Liver (tissue), 9 donors: ENCODE measurements around the gene ALPK3. TPM values are rescaled to one million over a fixed set of nuclear protein-coding genes. Genes with fewer than 3 reads are reported as not detected.

Source experiments
- DNase-seq: peaks from one replicate; pipeline ENCODE4 v3.0.0-alpha.2; 2017; ENCODE audit warnings: low spot score
- H3K27ac ChIP-seq, 2 donors: one replicate each; pipeline ENCODE4 v1.7.0; 2013; ENCODE audit warnings: inconsistent platforms in 2 of 2, low read length in 2 of 2, control low read depth in 1 of 2, low read depth in 1 of 2, mild to moderate bottlenecking in 1 of 2
- H3K27me3 ChIP-seq, 4 donors: one replicate each; pipeline versions ENCODE4 v1.6.1 to v1.7.0; 2013; ENCODE audit warnings: low read length in 3 of 4, inconsistent platforms in 1 of 4, mild to moderate bottlenecking in 1 of 4, moderate library complexity in 1 of 4; ENCODE audit not compliant: control insufficient read depth in 4 of 4, insufficient read depth in 4 of 4
- H3K36me3 ChIP-seq, 4 donors: one replicate each; pipeline versions ENCODE4 v1.6.1 to v1.7.0; 2013; ENCODE audit warnings: low read length in 3 of 4, mild to moderate bottlenecking in 3 of 4, low read depth in 1 of 4, moderate library complexity in 1 of 4; ENCODE audit not compliant: control insufficient read depth in 4 of 4, insufficient read depth in 3 of 4
- H3K4me1 ChIP-seq, 4 donors: one replicate each; pipeline versions ENCODE4 v1.6.1 to v1.7.0; 2013; ENCODE audit warnings: low read length in 3 of 4, mild to moderate bottlenecking in 3 of 4, moderate library complexity in 1 of 4; ENCODE audit not compliant: control insufficient read depth in 4 of 4, insufficient read depth in 4 of 4
- H3K4me3 ChIP-seq, 3 donors: one replicate each; pipeline versions ENCODE4 v1.6.1 to v1.7.0; 2013; ENCODE audit warnings: low read length in 3 of 3, control low read depth in 1 of 3, low read depth in 1 of 3, mild to moderate bottlenecking in 1 of 3
- H3K9ac ChIP-seq, 2 donors: one replicate each; pipeline ENCODE4 v1.7.0; 2013; ENCODE audit warnings: low read length in 2 of 2, mild to moderate bottlenecking in 2 of 2, moderate library complexity in 2 of 2, control low read depth in 1 of 2, low read depth in 1 of 2
- H3K9me3 ChIP-seq, 4 donors: one replicate each; pipeline versions ENCODE4 v1.6.1 to v1.7.0; 2013; ENCODE audit warnings: low read length in 3 of 4; ENCODE audit not compliant: control insufficient read depth in 4 of 4
- EGR1 ChIP-seq, 2 donors: IDR thresholded peaks; 2 replicates each; pipeline ENCODE4 v1.6.1; 2016 to 2018; ENCODE audit warnings: antibody characterized with exemption in 2 of 2, low read depth in 2 of 2
- FOXA1 ChIP-seq: IDR thresholded peaks from 2 replicates; pipeline ENCODE4 v1.6.1; 2016; ENCODE audit warnings: antibody characterized with exemption
- FOXA2 ChIP-seq: IDR thresholded peaks from 2 replicates; pipeline ENCODE4 v1.6.1; 2016; ENCODE audit warnings: antibody characterized with exemption
- GABPA ChIP-seq, 2 donors: IDR thresholded peaks in 1 of 2; conservative IDR thresholded peaks in 1 of 2; 2 replicates each; pipeline ENCODE4 v1.6.1; 2016; ENCODE audit warnings: antibody characterized with exemption in 2 of 2, mild to moderate bottlenecking in 1 of 2, moderate library complexity in 1 of 2
- HNF4A ChIP-seq, 2 donors: conservative IDR thresholded peaks; 2 replicates each; pipeline ENCODE4 v1.6.1; 2016; ENCODE audit warnings: antibody characterized with exemption in 2 of 2, mild to moderate bottlenecking in 2 of 2
- HNF4G ChIP-seq: IDR thresholded peaks from 2 replicates; pipeline ENCODE4 v1.6.1; 2016; ENCODE audit warnings: antibody characterized with exemption
- JUND ChIP-seq, 2 donors: IDR thresholded peaks; 2 replicates each; pipeline ENCODE4 v1.6.1; 2016; ENCODE audit warnings: antibody characterized with exemption in 2 of 2
- NR2F2 ChIP-seq: IDR thresholded peaks from 2 replicates; pipeline ENCODE4 v1.6.1; 2016; ENCODE audit warnings: antibody characterized with exemption
- RAD21 ChIP-seq, 2 donors: IDR thresholded peaks; 2 replicates each; pipeline ENCODE4 v1.6.1; 2016; ENCODE audit warnings: antibody characterized with exemption in 2 of 2, mild to moderate bottlenecking in 2 of 2
- RXRA ChIP-seq, 2 donors: IDR thresholded peaks; 2 replicates each; pipeline ENCODE4 v1.6.1; 2017 to 2018; ENCODE audit warnings: antibody characterized with exemption in 2 of 2, mild to moderate bottlenecking in 1 of 2
- SP1 ChIP-seq: IDR thresholded peaks from 2 replicates; pipeline ENCODE4 v1.6.1; 2018; ENCODE audit warnings: antibody characterized with exemption, mild to moderate bottlenecking
- TAF1 ChIP-seq: conservative IDR thresholded peaks from 2 replicates; pipeline ENCODE4 v1.6.1; 2016; ENCODE audit warnings: antibody characterized with exemption, mild to moderate bottlenecking
- YY1 ChIP-seq: IDR thresholded peaks from 2 replicates; pipeline ENCODE4 v1.6.1; 2016; ENCODE audit warnings: antibody characterized with exemption, mild to moderate bottlenecking
- WGBS: extraction: QIAGEN DNeasy Blood & Tissue Kit; methylation state at CpG from one replicate; pipeline ENCODE4 v1.1.7; 2013; 5-methylcytosine and 5-hydroxymethylcytosine counted together
- polyA plus RNA-seq, 2 donors: library from polyadenylated mRNA; stranded (reverse) in 1 of 2; unstranded in 1 of 2; fragments of 200-250 nt in 1 of 2; fragments of >200 nt in 1 of 2; fragmentation: Nextera tagmentation in 1 of 2; extraction: Ambion mirVana in 1 of 2; gene quantifications; one replicate each; pipeline versions ENCODE4 v1.2.1 to v1.2.3, GENCODE V29; 2013 to 2015
- total RNA-seq, 2 donors: library from RNA; depleted of rRNA; stranded (reverse); fragments of >200 nt; gene quantifications; one replicate each; pipeline ENCODE4 v1.2.3, GENCODE V29; 2014
- TF ChIP-seq, protein P1 (sequence below): IDR thresholded peaks from 2 replicates; pipeline ENCODE4 v1.6.1; 2016; ENCODE audit warnings: antibody characterized with exemption
- TF ChIP-seq, protein P2 (sequence below): IDR thresholded peaks from 2 replicates; pipeline ENCODE4 v1.6.1; 2016; ENCODE audit warnings: antibody characterized with exemption
- TF ChIP-seq, protein P3 (sequence below): IDR thresholded peaks from 2 replicates; pipeline ENCODE4 v1.6.1; 2016; ENCODE audit warnings: antibody characterized with exemption, mild to moderate bottlenecking
- TF ChIP-seq, protein P4 (sequence below): IDR thresholded peaks from 2 replicates; pipeline ENCODE4 v1.6.1; 2016; ENCODE audit warnings: antibody characterized with exemption
- donor health status: healthy.
- donor health status: healthy.
- donor health status: healthy.
- donor health status: healthy.
- donor health status: healthy.

ALPK3 gene, protein sequence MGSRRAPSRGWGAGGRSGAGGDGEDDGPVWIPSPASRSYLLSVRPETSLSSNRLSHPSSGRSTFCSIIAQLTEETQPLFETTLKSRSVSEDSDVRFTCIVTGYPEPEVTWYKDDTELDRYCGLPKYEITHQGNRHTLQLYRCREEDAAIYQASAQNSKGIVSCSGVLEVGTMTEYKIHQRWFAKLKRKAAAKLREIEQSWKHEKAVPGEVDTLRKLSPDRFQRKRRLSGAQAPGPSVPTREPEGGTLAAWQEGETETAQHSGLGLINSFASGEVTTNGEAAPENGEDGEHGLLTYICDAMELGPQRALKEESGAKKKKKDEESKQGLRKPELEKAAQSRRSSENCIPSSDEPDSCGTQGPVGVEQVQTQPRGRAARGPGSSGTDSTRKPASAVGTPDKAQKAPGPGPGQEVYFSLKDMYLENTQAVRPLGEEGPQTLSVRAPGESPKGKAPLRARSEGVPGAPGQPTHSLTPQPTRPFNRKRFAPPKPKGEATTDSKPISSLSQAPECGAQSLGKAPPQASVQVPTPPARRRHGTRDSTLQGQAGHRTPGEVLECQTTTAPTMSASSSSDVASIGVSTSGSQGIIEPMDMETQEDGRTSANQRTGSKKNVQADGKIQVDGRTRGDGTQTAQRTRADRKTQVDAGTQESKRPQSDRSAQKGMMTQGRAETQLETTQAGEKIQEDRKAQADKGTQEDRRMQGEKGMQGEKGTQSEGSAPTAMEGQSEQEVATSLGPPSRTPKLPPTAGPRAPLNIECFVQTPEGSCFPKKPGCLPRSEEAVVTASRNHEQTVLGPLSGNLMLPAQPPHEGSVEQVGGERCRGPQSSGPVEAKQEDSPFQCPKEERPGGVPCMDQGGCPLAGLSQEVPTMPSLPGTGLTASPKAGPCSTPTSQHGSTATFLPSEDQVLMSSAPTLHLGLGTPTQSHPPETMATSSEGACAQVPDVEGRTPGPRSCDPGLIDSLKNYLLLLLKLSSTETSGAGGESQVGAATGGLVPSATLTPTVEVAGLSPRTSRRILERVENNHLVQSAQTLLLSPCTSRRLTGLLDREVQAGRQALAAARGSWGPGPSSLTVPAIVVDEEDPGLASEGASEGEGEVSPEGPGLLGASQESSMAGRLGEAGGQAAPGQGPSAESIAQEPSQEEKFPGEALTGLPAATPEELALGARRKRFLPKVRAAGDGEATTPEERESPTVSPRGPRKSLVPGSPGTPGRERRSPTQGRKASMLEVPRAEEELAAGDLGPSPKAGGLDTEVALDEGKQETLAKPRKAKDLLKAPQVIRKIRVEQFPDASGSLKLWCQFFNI (N-terminal part only)
- total RNA-seq (10 to 100 TPM in 1 of 2 donors, 1 to 10 TPM in 1; 3.1 to 10.0 TPM), polyA plus RNA-seq (1 to 10 TPM in 1 of 2 donors, under 1 TPM in 1; 0.96 to 2.5 TPM)

DNA sequence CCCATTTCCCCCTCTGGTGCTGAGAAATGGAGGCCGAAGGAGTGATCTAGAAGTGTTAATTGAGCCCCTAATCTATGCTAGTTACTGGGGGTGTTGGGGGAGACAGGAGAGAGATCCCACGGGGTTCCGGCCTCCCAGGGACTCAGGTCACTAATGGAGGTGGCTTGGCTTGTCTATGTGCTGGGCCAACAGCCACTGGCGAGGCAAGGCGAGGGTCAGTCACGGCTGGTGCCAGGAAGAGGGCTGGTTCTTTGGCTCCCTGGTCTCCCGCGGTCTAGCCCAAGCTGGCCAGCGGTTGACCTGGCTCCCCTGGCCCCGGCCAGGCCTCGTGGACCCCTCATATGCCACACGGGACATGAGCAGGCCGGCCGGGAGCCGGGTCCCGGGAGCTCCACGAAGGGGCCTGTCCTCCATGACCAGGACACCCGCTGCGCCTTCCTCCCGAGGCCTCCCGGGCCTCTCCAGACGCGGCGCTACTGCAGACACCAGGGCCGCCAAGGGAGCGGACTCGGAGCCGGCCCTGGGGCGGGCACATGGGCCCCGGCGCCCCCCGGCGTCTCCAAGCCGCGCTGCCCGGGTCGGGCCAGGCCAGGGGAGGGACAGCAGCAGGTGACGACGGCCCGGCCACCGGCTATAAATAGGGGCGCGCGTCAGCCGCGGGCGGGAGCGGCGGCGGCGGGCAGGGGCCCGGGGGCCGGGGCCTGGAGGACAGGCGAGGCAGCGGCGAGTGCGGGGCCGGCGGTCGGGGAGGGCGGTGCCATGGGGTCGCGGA is at the start of gene ALPK3:
Gene ALPK3, plus strand, starts transcription at position 663 of the 772 bp plus-strand sequence. Its CDS starts 97 bp downstream, at position 760.
- H3K4me1 ChIP-seq, result peaks cover 11 to 23% (median 16%) of the 10 kb centered on the region in 4 donors
- 17% methylated on average over 63 of the region's 63 CpGs for WGBS
- peak within 1 kb of the TSS; percentile 90 to 92 for H3K27ac ChIP-seq
- no peaks in the 10 kb centered on the region for H3K27me3 ChIP-seq
- no peaks in the 10 kb centered on the region for H3K9me3 ChIP-seq
- peak within 1 kb of the TSS; percentile 28 to 56 for H3K9ac ChIP-seq
- no peaks in the 10 kb centered on the region for H3K36me3 ChIP-seq
- DNase-seq, result peak; percentile 55
- H3K4me3 ChIP-seq, result peak within 1 kb of the TSS in 2 of 3 donors; percentile 3 to 33
- TF ChIP-seq RAD21 (IDR thresholded peaks at IDR 0.05), result peak; percentile 7 to 12
- TF ChIP-seq YY1, result peak; percentile 36
- no peak for TF ChIP-seq JUND (IDR thresholded peaks at IDR 0.05)

DNA sequence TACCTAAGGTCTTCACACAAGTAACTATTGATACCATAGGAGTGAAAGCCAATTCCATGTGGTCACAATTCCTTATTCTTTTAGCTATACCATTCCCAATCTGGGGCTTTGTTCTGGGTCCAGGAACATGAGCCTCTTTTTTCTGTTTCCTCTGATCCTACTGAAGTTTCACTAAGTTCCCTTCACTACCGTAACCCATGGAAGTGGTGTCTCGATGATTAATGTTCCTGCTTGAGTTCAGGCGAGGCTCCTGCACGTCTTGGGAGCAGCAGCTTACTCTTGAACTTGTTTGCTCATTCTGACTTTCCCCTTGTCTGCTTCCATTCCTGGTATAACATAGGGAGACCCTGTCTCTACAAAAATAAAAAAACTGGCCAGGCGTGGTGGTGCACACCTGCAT is 45.1 kb upstream of the ALPK3 start:
- Histone ChIP-seq H3K27ac (no peak overlapping the region), H3K4me3 (no peak overlapping the region), H3K4me1 (peaks cover 2 to 13% (median 6%) of the 10 kb centered on the region in 4 donors), H3K27me3 (no peaks in the 10 kb centered on the region), H3K9ac (no peak overlapping the region), H3K9me3 (no peaks in the 10 kb centered on the region), H3K36me3 (peaks cover 4 to 14% (median 6%) of the 10 kb centered on the region in 4 donors)
- DNase-seq, result no peak
- WGBS, result 77% methylated on average over 5 of the region's 5 CpGs
- TF ChIP-seq HNF4A (conservative IDR thresholded peaks at IDR 0.05) (no peak), NR2F2 (no peak), YY1 (no peak), SP1 (no peak), GABPA (IDR thresholded peaks at IDR 0.05 in 1 of 2, conservative IDR thresholded peaks at IDR 0.05 in 1 of 2) (no peak), FOXA2 (no peak), FOXA1 (no peak), TAF1 (no peak), JUND (IDR thresholded peaks at IDR 0.05) (no peak), EGR1 (IDR thresholded peaks at IDR 0.05; ENCODE audit: low read depth in 2 of 2) (no peak), RXRA (IDR thresholded peaks at IDR 0.05) (no peak), HNF4G (no peak)
- TF ChIP-seq, protein P1, sequence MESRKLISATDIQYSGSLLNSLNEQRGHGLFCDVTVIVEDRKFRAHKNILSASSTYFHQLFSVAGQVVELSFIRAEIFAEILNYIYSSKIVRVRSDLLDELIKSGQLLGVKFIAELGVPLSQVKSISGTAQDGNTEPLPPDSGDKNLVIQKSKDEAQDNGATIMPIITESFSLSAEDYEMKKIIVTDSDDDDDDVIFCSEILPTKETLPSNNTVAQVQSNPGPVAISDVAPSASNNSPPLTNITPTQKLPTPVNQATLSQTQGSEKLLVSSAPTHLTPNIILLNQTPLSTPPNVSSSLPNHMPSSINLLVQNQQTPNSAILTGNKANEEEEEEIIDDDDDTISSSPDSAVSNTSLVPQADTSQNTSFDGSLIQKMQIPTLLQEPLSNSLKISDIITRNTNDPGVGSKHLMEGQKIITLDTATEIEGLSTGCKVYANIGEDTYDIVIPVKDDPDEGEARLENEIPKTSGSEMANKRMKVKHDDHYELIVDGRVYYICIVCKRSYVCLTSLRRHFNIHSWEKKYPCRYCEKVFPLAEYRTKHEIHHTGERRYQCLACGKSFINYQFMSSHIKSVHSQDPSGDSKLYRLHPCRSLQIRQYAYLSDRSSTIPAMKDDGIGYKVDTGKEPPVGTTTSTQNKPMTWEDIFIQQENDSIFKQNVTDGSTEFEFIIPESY, result no peak
- TF ChIP-seq, protein P2, sequence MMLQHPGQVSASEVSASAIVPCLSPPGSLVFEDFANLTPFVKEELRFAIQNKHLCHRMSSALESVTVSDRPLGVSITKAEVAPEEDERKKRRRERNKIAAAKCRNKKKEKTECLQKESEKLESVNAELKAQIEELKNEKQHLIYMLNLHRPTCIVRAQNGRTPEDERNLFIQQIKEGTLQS, result no peak
- TF ChIP-seq, protein P3, sequence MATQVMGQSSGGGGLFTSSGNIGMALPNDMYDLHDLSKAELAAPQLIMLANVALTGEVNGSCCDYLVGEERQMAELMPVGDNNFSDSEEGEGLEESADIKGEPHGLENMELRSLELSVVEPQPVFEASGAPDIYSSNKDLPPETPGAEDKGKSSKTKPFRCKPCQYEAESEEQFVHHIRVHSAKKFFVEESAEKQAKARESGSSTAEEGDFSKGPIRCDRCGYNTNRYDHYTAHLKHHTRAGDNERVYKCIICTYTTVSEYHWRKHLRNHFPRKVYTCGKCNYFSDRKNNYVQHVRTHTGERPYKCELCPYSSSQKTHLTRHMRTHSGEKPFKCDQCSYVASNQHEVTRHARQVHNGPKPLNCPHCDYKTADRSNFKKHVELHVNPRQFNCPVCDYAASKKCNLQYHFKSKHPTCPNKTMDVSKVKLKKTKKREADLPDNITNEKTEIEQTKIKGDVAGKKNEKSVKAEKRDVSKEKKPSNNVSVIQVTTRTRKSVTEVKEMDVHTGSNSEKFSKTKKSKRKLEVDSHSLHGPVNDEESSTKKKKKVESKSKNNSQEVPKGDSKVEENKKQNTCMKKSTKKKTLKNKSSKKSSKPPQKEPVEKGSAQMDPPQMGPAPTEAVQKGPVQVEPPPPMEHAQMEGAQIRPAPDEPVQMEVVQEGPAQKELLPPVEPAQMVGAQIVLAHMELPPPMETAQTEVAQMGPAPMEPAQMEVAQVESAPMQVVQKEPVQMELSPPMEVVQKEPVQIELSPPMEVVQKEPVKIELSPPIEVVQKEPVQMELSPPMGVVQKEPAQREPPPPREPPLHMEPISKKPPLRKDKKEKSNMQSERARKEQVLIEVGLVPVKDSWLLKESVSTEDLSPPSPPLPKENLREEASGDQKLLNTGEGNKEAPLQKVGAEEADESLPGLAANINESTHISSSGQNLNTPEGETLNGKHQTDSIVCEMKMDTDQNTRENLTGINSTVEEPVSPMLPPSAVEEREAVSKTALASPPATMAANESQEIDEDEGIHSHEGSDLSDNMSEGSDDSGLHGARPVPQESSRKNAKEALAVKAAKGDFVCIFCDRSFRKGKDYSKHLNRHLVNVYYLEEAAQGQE, result no peak
- TF ChIP-seq, protein P4, sequence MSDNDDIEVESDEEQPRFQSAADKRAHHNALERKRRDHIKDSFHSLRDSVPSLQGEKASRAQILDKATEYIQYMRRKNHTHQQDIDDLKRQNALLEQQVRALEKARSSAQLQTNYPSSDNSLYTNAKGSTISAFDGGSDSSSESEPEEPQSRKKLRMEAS, result no peak
